Endothelial cell of umbilical vein (primary cell): ENCODE measurements around the gene CNKSR2. TPM values are rescaled to one million over a fixed set of nuclear protein-coding genes. Genes with fewer than 3 reads are reported as not detected.

Experiments
- BruUV-seq: library from RNA; stranded (reverse); fragments of 400-500 nt; replicated peaks from 2 replicates; lab custom pipeline; 2021; lab: Mats Ljungman, UMichigan
- CTCF ChIA-PET: fragments of 300-600, 350-600 bp; sonication (Branson Sonifier 250); formaldehyde crosslinking; loops from one replicate; lab custom pipeline; 2021; ENCODE audit warnings: antibody characterized with exemption, inconsistent platforms; lab: Charles Lee
- POLR2A ChIA-PET: fragments of 300-600, 350-600 bp; sonication (Branson Sonifier 250); formaldehyde crosslinking; loops from one replicate; lab custom pipeline; 2021; ENCODE audit warnings: antibody characterized with exemption, inconsistent platforms; lab: Charles Lee
- DNase-seq: peaks from one replicate; pipeline ENCODE4 v3.0.0-alpha.2; 2011; ENCODE audit warnings: low read depth, low spot score
- FAIRE-seq: peaks from 2 replicates; lab custom pipeline; 2011; peaks lifted over from hg19 to GRCh38; lab: Jason Lieb, UNC
- H2AFZ ChIP-seq: 2 replicates; pipeline ENCODE4 v1.6.0; 2012; ENCODE audit warnings: low read depth, low read length, control low read depth, inconsistent platforms
- H3K27ac ChIP-seq: 2 replicates; pipeline ENCODE4 v1.5.1; 2011; ENCODE audit warnings: low read depth, mild to moderate bottlenecking, control low read depth, low read length, moderate library complexity; ENCODE audit not compliant: insufficient read depth
- H3K27me3 ChIP-seq, 2 experiments: 2 replicates each; pipeline versions ENCODE4 v1.6.0 to v1.6.1; 2011; ENCODE audit warnings: low read length in 2 of 2, mixed read lengths in 1 of 2; ENCODE audit not compliant: control insufficient read depth in 2 of 2, insufficient read depth in 2 of 2
- H3K36me3 ChIP-seq, 2 experiments: 2 replicates in 1 of 2; 3 replicates in 1 of 2; pipeline ENCODE4 v1.5.1; 2011; ENCODE audit warnings: low read length in 2 of 2, mild to moderate bottlenecking in 1 of 2, moderate library complexity in 1 of 2; ENCODE audit not compliant: control insufficient read depth in 2 of 2, insufficient read depth in 2 of 2; ENCODE audit errors: extremely low read depth in 1 of 2
- H3K4me1 ChIP-seq: 3 replicates; pipeline ENCODE4 v1.5.1; 2011; ENCODE audit warnings: mild to moderate bottlenecking, low read length; ENCODE audit not compliant: control insufficient read depth, insufficient read depth; ENCODE audit errors: extremely low read depth
- H3K4me2 ChIP-seq: 2 replicates; pipeline ENCODE4 v1.6.1; 2011; ENCODE audit warnings: low read length, control low read depth, mixed read lengths; ENCODE audit not compliant: insufficient read depth
- H3K4me3 ChIP-seq, 3 experiments: fragments of 200-600 bp in 1 of 3; sonication (generic), shearing (Covaris generic) in 1 of 3; replicated peaks in 1 of 3; 2 replicates each; pipeline ENCODE4 v1.5.1; 2011 to 2016; ENCODE audit warnings: control low read depth in 3 of 3, low read length in 3 of 3, mild to moderate bottlenecking in 2 of 3, inconsistent platforms in 1 of 3, low read depth in 1 of 3, moderate library complexity in 1 of 3; ENCODE audit not compliant: insufficient read depth in 1 of 3
- H3K79me2 ChIP-seq: 2 replicates; pipeline ENCODE4 v1.6.0; 2012; ENCODE audit warnings: low read length, inconsistent platforms; ENCODE audit not compliant: control insufficient read depth, insufficient read depth
- H3K9ac ChIP-seq: replicated peaks from 2 replicates; pipeline ENCODE3; 2011; ENCODE audit warnings: low read length, control low read depth; ENCODE audit not compliant: insufficient read depth; ENCODE audit errors: extremely low read depth
- H3K9me1 ChIP-seq: replicated peaks from 3 replicates; pipeline ENCODE4 v1.6.0; 2011; ENCODE audit warnings: mild to moderate bottlenecking, low read length; ENCODE audit not compliant: control insufficient read depth, insufficient read depth; ENCODE audit errors: extremely low read depth
- H3K9me3 ChIP-seq: replicated peaks from 2 replicates; pipeline ENCODE4 v1.5.1; 2012; ENCODE audit warnings: low read length, inconsistent platforms; ENCODE audit not compliant: control insufficient read depth, insufficient read depth
- H4K20me1 ChIP-seq: replicated peaks from 2 replicates; pipeline ENCODE3; 2011; ENCODE audit warnings: mild to moderate bottlenecking, low read length; ENCODE audit not compliant: control insufficient read depth, insufficient read depth; ENCODE audit errors: extremely low read depth
- EZH2 ChIP-seq: IDR thresholded peaks from 2 replicates; pipeline ENCODE4 v1.6.1; 2012; ENCODE audit warnings: borderline replicate concordance, low read depth, mild to moderate bottlenecking, moderate library complexity, low read length, inconsistent platforms; ENCODE audit not compliant: severe bottlenecking
- FOS ChIP-seq: IDR thresholded peaks from 2 replicates; pipeline ENCODE4 v1.6.1; 2011; ENCODE audit warnings: mild to moderate bottlenecking, low read length, moderate library complexity, borderline replicate concordance; ENCODE audit not compliant: insufficient read depth
- GATA2 ChIP-seq: IDR thresholded peaks from 2 replicates; pipeline ENCODE4 v1.7.0; 2011; ENCODE audit warnings: low read depth, mild to moderate bottlenecking, moderate library complexity, mixed read lengths, low read length; ENCODE audit not compliant: insufficient read length, insufficient read depth
- JUN ChIP-seq: IDR thresholded peaks from 2 replicates; pipeline ENCODE4 v1.6.1; 2011; ENCODE audit warnings: borderline replicate concordance, low read depth; ENCODE audit not compliant: insufficient read length, insufficient read depth
- MYC ChIP-seq: IDR thresholded peaks from one replicate; pipeline ENCODE4 v1.6.1; 2011; ENCODE audit warnings: mild to moderate bottlenecking, low read depth, low read length
- POLR2A ChIP-seq: IDR thresholded peaks from 2 replicates; pipeline ENCODE4 v1.6.1; 2012; ENCODE audit warnings: low read depth, mild to moderate bottlenecking, control low read depth, low read length
- POLR2AphosphoS5 ChIP-seq: IDR thresholded peaks from 2 replicates; pipeline ENCODE4 v1.6.1; 2012; ENCODE audit warnings: low read depth, mild to moderate bottlenecking, control low read depth, low read length, moderate library complexity; ENCODE audit not compliant: insufficient read depth
- dilution Hi-C: fragments of 300-500 bp; cut with MboI; formaldehyde crosslinking; loops from one replicate; pipeline ENCODE4 v1.15.0; 2019; ENCODE audit warnings: low sequenced_read_pairs; ENCODE audit not compliant: extremely low pct_ligation_motif_present
- intact Hi-C: fragments of 100-400 bp; cut with micrococcal nuclease; formaldehyde crosslinking; loops from one replicate; pipeline ENCODE4 v1.10.0; 2022
- polyA plus RNA-seq, 4 experiments: library from polyadenylated mRNA; depleted of rRNA in 3 of 4; stranded (reverse) in 3 of 4; unstranded in 1 of 4; fragments of >200 nt; gene quantifications; 2 replicates each; pipeline versions ENCODE4 v1.2.1 to v1.2.3, GENCODE V29; 2011 to 2012; ENCODE audit warnings: missing spikeins in 1 of 4
- total RNA-seq: library from RNA; stranded (reverse); gene quantifications from 2 replicates; pipeline ENCODE4 v1.2.3, GENCODE V29; 2021
- TF ChIP-seq, protein P1 (sequence below), 2 donors: IDR thresholded peaks; 1 replicate in 1 of 2; 2 replicates in 1 of 2; pipeline ENCODE4 v1.5.1; 2011; ENCODE audit warnings: low read length in 2 of 2, mild to moderate bottlenecking in 2 of 2, moderate library complexity in 2 of 2, control low read depth in 1 of 2, inconsistent platforms in 1 of 2, low read depth in 1 of 2; ENCODE audit not compliant: insufficient read depth in 1 of 2; ENCODE audit errors: extremely low read depth in 1 of 2
- TF ChIP-seq, protein P2 (sequence below): IDR thresholded peaks from 2 replicates; pipeline ENCODE4 v1.6.1; 2011; ENCODE audit not compliant: insufficient read depth, insufficient read length

Gene CNKSR2
- total and polyA plus RNA-seq, 2 donors (not counting 3 experiments of a cell fraction or from before 2014, with no cell fraction given), result 0.13 TPM; not detected in 1

DNA sequence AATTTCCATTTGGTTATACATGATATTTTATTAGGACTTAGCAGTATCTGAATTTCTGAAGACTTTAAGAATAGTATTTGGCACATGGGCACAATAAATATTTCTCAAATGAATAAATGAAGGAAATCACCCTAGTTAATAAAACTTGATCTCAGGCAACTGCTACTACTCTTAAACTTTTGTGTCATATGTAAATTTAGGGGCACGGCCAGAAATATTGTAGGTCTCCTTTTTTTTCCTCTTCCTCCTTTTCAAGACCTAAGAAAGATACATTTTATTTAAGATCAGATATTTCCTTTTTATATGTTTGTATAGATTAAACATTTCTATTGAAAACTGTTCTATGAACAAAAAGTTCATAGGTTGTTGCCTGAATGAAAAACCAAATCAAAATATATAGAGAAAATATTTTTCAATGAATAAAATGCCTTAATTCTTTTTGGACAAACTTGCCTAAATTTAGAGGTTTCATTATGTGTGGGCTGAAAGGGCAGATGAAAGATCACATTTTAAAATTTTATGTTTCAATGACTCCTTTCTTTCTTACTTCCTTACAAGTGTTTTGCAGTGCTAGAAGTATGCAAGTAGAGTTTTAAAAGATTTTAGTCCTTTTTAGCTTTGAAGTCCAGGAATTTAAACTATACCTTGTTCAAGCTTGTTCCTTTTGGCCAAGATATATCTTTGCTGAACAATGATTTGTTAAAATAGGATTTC, 26.3 kb downstream of the CNKSR2 start:
- dilution Hi-C loops, result no loop called here
- Histone ChIP-seq H3K79me2 (no peaks in the 10 kb centered on the region), H3K9ac (no peak overlapping the region), H3K4me3 (no peak overlapping the region), H3K27me3 (no peaks in the 10 kb centered on the region), H3K36me3 (no peaks in the 10 kb centered on the region), H3K9me1 (no peaks in the 10 kb centered on the region), H3K4me1 (no peaks in the 10 kb centered on the region), H3K27ac (no peak overlapping the region), H3K9me3 (no peaks in the 10 kb centered on the region), H4K20me1 (no peaks in the 10 kb centered on the region), H2AFZ (no peak overlapping the region), H3K4me2 (no peak overlapping the region)
- no peak for FAIRE-seq
- CTCF ChIA-PET, result no interaction called here
- TF ChIP-seq POLR2A (no peak), EZH2 (no peak)
- no peak for DNase-seq
- intact Hi-C loops, result no loop called here
- BruUV-seq, result no TSS peak
- POLR2A ChIA-PET, result no interaction called here

DNA sequence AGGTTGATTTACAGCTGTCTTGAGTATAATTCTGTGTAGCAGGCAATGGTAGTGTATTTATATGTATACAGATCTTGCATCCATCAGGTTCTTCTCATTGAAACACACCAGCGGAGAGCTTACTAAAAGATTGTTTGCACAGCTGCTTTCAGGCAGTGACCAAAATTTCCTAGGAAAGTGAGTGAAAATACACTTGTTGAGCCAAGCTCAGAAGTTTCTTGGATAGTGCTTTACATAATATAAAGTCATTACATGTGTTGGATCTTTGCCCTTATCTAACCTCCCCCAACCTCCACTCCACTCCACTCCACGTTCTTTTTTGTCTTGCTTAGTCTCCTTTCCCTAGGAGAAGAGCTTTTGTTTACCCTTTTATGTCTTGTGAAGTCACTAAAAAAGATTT, 34.1 kb downstream of the CNKSR2 start:
- Histone ChIP-seq H3K4me1 (no peaks in the 10 kb centered on the region), H3K9me3 (no peaks in the 10 kb centered on the region), H3K27ac (no peak overlapping the region), H3K79me2 (no peaks in the 10 kb centered on the region), H2AFZ (no peak overlapping the region), H3K4me3 (no peak overlapping the region), H3K9ac (no peak overlapping the region), H3K9me1 (no peaks in the 10 kb centered on the region), H3K27me3 (no peaks in the 10 kb centered on the region), H4K20me1 (no peaks in the 10 kb centered on the region), H3K36me3 (no peaks in the 10 kb centered on the region), H3K4me2 (no peak overlapping the region)
- intact Hi-C loops, result no loop called here
- POLR2A ChIA-PET, result no interaction called here
- no TSS peak for BruUV-seq
- FAIRE-seq (no peak), DNase-seq (no peak)
- dilution Hi-C loops, result no loop called here
- CTCF ChIA-PET, result no interaction called here
- no peak for TF ChIP-seq POLR2AphosphoS5
- TF ChIP-seq, protein P1, sequence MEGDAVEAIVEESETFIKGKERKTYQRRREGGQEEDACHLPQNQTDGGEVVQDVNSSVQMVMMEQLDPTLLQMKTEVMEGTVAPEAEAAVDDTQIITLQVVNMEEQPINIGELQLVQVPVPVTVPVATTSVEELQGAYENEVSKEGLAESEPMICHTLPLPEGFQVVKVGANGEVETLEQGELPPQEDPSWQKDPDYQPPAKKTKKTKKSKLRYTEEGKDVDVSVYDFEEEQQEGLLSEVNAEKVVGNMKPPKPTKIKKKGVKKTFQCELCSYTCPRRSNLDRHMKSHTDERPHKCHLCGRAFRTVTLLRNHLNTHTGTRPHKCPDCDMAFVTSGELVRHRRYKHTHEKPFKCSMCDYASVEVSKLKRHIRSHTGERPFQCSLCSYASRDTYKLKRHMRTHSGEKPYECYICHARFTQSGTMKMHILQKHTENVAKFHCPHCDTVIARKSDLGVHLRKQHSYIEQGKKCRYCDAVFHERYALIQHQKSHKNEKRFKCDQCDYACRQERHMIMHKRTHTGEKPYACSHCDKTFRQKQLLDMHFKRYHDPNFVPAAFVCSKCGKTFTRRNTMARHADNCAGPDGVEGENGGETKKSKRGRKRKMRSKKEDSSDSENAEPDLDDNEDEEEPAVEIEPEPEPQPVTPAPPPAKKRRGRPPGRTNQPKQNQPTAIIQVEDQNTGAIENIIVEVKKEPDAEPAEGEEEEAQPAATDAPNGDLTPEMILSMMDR (IDR thresholded peaks at IDR 0.05; ENCODE audit: extremely low read depth in 1 of 2, insufficient read depth in 1 of 2, low read depth in 1 of 2, low read length in 2 of 2), result no peak
- no peak for TF ChIP-seq GATA2
- no peak for TF ChIP-seq JUN
- TF ChIP-seq, protein P2, sequence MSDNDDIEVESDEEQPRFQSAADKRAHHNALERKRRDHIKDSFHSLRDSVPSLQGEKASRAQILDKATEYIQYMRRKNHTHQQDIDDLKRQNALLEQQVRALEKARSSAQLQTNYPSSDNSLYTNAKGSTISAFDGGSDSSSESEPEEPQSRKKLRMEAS, result no peak
- TF ChIP-seq MYC, result no peak
- TF ChIP-seq EZH2, result no peak
- no peak for TF ChIP-seq FOS
